Lung (tissue), 12 donors: ENCODE measurements around the gene INO80. TPM values are rescaled to one million over a fixed set of nuclear protein-coding genes. Genes with fewer than 3 reads are reported as not detected.
"Not testable (repeated sequence)": the region's sequence is repeated elsewhere in the genome, so short reads cannot be mapped to it uniquely, and the experiment has no call there.

Source experiments
- ATAC-seq: fragments of 200-7000 bp; cut with Tn5 transposase; one replicate; pipeline ENCODE4 v1.9.1; 2020; ENCODE audit warnings: moderate number of reproducible peaks; ENCODE audit not compliant: insufficient read depth, low FRiP score
- DNase-seq, 3 donors: peaks; one replicate each; pipeline ENCODE4 v3.0.0-alpha.2; 2013 to 2017
- H3K27ac ChIP-seq, 2 donors: one replicate each; pipeline ENCODE4 v1.5.1; 2013; ENCODE audit warnings: mild to moderate bottlenecking in 2 of 2, moderate library complexity in 2 of 2, control low read depth in 1 of 2, inconsistent platforms in 1 of 2, low read depth in 1 of 2, low read length in 1 of 2
- H3K27me3 ChIP-seq, 3 donors: one replicate each; pipeline ENCODE4 v1.5.1; 2013; ENCODE audit warnings: low read length in 2 of 3; ENCODE audit not compliant: control insufficient read depth in 3 of 3, insufficient read depth in 3 of 3
- H3K36me3 ChIP-seq, 4 donors: one replicate each; pipeline ENCODE4 v1.5.1; 2013; ENCODE audit warnings: low read length in 4 of 4, mild to moderate bottlenecking in 1 of 4, moderate library complexity in 1 of 4; ENCODE audit not compliant: control insufficient read depth in 4 of 4, insufficient read depth in 4 of 4
- H3K4me1 ChIP-seq, 5 donors: one replicate each; pipeline ENCODE4 v1.5.1; 2013; ENCODE audit warnings: low read length in 5 of 5, mild to moderate bottlenecking in 2 of 5, moderate library complexity in 1 of 5; ENCODE audit not compliant: control insufficient read depth in 5 of 5, insufficient read depth in 5 of 5
- H3K4me3 ChIP-seq: one replicate; pipeline ENCODE4 v1.5.1; 2013; ENCODE audit warnings: mild to moderate bottlenecking, control low read depth, moderate library complexity
- H3K9ac ChIP-seq, 2 donors: one replicate each; pipeline ENCODE4 v1.5.1; 2013; ENCODE audit warnings: low read length in 2 of 2, control low read depth in 1 of 2; ENCODE audit not compliant: insufficient read depth in 1 of 2
- H3K9me3 ChIP-seq, 4 donors: one replicate each; pipeline ENCODE4 v1.5.1; 2013; ENCODE audit warnings: low read length in 3 of 4, mild to moderate bottlenecking in 1 of 4, moderate library complexity in 1 of 4; ENCODE audit not compliant: control insufficient read depth in 4 of 4, insufficient read depth in 3 of 4
- CTCF ChIP-seq: IDR thresholded peaks from 2 replicates; pipeline ENCODE4 v1.5.1; 2012; ENCODE audit warnings: mild to moderate bottlenecking; ENCODE audit errors: control extremely low read depth, extremely low read depth
- WGBS, 2 donors: extraction: QIAGEN DNeasy Blood & Tissue Kit; methylation state at CpG; one replicate each; pipeline ENCODE4 v1.1.7; 2013; 5-methylcytosine and 5-hydroxymethylcytosine counted together
- polyA plus RNA-seq, 2 donors: library from polyadenylated mRNA; stranded (reverse); fragments of 200-250 nt; gene quantifications; one replicate each; pipeline ENCODE4 v1.2.1, GENCODE V29; 2013
- total RNA-seq, 2 donors: library from RNA; depleted of rRNA in 1 of 2; stranded (reverse); fragments of >200 nt in 1 of 2; gene quantifications; one replicate each; pipeline ENCODE4 v1.2.1, GENCODE V29; 2014 to 2021
- donor health status: control.
- donor health status: control.
- donor health status: Bipolar disorder and iron deficiency.
- donor health status: healthy.
- donor health status: DM: yes; HTN: yes; CAD: no.

Gene INO80
- total and polyA plus RNA-seq, 4 donors = 8.0 to 50.1 (median 22.9) TPM

DNA sequence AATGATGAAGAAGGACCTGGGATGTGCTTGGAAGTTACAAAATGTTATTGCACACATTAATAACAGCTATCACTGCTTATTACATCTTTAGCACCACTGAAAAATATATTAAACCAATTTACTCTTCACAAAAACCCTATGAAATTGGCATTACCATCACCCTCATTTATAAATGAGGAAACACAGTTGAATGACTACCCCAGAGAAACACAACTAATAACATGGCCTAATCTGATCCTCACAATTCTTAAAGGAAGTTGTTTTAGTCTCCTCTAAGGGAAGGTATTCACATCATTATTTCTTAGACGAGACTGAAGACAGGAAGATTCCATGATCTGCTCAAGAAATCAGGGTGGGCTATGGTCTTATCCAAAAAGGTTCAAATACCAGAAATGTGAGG lies 35.9 kb downstream of the INO80 start:
- H3K4me3 ChIP-seq = no peak overlapping the region
- DNase-seq (no peak), ATAC-seq (no peak)
- 87 to 88% methylated on average over 1 of the region's 1 CpG for WGBS, 2 donors
- no peaks in the 10 kb centered on the region for H3K9me3 ChIP-seq
- no peaks in the 10 kb centered on the region for H3K4me1 ChIP-seq
- H3K27ac ChIP-seq = no peak overlapping the region
- peaks cover 34 to 55% (median 44%) of the 10 kb centered on the region in 4 donors for H3K36me3 ChIP-seq
- no peak for TF ChIP-seq CTCF
- H3K9ac ChIP-seq = no peak overlapping the region
- H3K27me3 ChIP-seq = no peaks in the 10 kb centered on the region

DNA sequence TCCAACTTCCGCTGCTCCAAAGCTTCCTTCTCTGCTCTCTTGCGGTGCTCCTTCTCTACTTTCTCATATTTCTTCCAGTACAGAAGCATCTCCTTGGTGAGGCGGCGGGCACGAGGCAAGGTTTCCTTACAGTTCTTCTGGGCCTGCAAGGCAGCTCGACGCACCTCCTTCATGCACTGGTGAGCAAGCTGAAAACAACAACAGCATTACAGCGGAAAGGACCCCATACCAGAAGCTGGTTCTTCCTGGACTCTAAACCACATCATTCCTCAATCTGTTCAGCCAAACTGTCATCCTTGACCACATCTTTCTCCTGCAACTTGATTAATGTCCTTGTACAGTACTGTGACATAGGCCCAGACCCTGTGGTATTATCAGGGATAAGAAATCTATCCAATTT lies 36.4 kb downstream of the INO80 start:
- Histone ChIP-seq H3K27me3 (no peaks in the 10 kb centered on the region), H3K4me1 (no peaks in the 10 kb centered on the region), H3K36me3 (peaks cover 31 to 51% (median 42%) of the 10 kb centered on the region in 4 donors), H3K27ac (no peak overlapping the region), H3K9ac (no peak overlapping the region), H3K4me3 (no peak overlapping the region), H3K9me3 (no peaks in the 10 kb centered on the region)
- no peak for DNase-seq
- ATAC-seq = no peak
- no peak for TF ChIP-seq CTCF
- WGBS, 2 donors = 40 to 76% methylated on average over 8 of the region's 8 CpGs

DNA sequence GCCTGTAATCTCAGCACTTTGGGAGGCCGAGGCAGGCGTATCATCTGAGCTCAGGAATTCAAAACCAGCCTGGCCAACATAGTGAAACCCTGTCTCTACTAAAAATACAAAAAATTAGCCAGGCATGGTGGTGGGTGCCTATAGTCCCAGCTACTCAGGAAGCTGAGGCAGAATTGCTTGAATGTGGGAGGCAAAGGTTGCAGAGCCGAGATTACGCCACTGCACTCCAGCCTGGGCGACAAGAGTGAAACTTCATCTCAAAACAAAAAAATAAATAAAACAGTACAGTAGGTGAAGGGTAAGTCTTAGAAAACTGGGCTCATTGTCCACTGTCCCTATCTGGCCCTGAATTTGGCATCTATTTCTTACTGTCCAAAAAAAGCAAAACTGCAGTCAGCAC lies 37.2 kb downstream of the INO80 start:
- not testable (repeated sequence) for H3K9ac ChIP-seq, DNase-seq, H3K9me3 ChIP-seq, ATAC-seq, H3K27me3 ChIP-seq, H3K4me3 ChIP-seq, H3K27ac ChIP-seq, H3K4me1 ChIP-seq
- H3K36me3 ChIP-seq = peaks cover 29 to 55% (median 44%) of the 10 kb centered on the region in 4 donors
- 69 to 91% methylated on average over 5 of the region's 5 CpGs for WGBS, 2 donors

DNA sequence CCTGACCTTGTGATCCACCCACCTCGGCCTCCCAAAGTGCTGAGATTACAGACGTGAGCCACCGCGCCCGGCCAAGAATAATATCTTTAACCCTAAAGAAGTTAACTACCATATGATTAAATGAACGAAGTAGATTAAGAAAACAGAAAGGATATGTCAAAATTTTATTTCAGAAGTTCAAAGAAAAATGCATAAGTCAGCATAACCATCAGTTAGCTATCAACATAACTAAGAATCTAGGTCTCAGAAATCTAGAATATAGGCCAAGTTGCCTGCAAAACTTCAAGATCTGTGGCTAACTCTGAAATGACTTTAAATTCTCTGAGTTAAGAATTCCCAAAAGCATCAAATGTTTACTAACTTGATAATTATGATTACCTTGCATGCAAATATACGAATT lies 38.0 kb downstream of the INO80 start:
- TF ChIP-seq CTCF = no peak
- H3K9me3 ChIP-seq = no peaks in the 10 kb centered on the region
- no peak for ATAC-seq
- H3K36me3 ChIP-seq = peaks cover 31 to 54% (median 44%) of the 10 kb centered on the region in 4 donors
- H3K4me3 ChIP-seq = no peak overlapping the region
- H3K9ac ChIP-seq = no peak overlapping the region
- no peaks in the 10 kb centered on the region for H3K27me3 ChIP-seq
- H3K27ac ChIP-seq = no peak overlapping the region
- DNase-seq = no peak
- WGBS, 2 donors = 94% methylated on average over 7 of the region's 7 CpGs
- H3K4me1 ChIP-seq = no peaks in the 10 kb centered on the region
